Activated T-helper 1 cell treated with anti-CD3 and anti-CD28 coated beads, Interleukin-2, amount 50 U/mL, for 16 hours (primary cell): ENCODE measurements around the gene WDR45.

ENCODE experiments used
- DNase-seq, 2 donors: peaks; one replicate each; pipeline ENCODE4 v3.0.0-alpha.2; 2020; ENCODE audit warnings: low read depth in 1 of 2, low spot score in 1 of 2

WDR45 gene

DNA sequence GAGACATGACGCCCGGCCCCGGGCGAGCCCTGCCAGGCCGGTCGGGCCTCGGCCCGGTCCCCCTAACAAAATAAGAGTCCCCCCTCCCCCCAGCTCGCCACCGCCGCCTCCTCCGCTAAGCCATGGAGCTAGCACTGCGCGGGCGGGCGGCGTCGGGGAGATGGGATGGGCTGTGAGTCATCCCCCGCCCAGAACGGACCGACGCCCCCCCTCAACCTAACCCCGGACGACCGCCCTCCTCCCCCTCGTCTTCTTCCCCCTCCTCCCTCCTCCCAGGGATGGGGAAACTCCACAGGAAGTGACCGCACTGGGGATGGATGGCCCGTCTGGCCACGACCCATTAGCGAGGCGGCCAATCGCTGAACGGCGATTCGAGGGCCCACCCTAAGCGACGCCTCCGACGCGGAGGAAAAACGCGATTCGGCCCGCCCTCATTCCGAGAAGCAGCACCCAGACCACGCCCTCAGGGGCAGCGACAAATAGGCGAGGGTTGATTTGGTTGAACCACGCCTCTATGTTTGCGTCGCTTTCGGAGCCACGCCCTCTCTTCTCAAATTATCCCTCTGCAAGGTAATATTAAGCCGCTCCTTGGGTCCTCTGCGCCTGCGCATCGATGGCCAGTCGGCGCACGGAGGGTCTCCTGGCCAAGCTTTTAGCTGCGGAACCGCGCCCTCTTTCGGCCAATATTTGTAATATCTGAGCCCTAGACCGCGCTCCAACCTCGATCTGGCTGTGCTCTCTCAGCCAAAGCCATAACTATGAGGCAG lies 36.3 kb downstream of the WDR45 start, which contains the start of gene TFE3:
TFE3 (minus strand) TSS at position 138 of the 767 bp plus-strand sequence; CDS start at position 7, 131 bp downstream.
- DNase-seq: peak; percentile 82 to 88

DNA sequence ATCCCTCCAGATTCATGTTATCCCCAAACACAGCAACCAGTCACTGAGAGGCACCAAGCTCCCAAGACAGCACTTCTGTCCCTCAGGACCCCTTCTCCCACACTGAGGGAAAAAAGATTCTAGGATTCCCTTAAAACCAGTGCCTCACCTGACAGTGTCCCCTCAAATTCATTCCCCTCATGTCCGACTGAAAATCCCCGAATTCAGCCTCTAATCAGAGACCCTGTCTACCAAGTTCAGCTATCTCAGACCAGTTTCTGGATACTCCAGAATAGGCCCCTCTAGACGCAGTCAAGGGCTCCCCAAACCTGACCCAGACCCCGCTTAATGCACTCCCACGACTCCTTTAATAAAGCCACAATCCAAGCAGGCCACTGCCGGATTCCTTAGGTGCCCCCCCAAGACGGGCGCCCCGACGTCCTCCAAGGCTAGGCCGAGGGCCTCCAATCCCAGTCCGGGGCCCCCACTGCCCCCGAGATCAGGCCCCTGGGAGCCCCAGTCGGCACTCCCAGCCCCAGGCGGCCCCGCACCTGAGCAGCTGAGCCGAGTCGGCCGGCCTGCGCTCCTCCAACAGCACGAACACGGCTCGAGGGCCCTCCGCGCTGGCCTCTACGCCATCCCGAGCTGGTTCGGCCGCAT lies 37.0 kb downstream of the WDR45 start:
- no peak for DNase-seq

DNA sequence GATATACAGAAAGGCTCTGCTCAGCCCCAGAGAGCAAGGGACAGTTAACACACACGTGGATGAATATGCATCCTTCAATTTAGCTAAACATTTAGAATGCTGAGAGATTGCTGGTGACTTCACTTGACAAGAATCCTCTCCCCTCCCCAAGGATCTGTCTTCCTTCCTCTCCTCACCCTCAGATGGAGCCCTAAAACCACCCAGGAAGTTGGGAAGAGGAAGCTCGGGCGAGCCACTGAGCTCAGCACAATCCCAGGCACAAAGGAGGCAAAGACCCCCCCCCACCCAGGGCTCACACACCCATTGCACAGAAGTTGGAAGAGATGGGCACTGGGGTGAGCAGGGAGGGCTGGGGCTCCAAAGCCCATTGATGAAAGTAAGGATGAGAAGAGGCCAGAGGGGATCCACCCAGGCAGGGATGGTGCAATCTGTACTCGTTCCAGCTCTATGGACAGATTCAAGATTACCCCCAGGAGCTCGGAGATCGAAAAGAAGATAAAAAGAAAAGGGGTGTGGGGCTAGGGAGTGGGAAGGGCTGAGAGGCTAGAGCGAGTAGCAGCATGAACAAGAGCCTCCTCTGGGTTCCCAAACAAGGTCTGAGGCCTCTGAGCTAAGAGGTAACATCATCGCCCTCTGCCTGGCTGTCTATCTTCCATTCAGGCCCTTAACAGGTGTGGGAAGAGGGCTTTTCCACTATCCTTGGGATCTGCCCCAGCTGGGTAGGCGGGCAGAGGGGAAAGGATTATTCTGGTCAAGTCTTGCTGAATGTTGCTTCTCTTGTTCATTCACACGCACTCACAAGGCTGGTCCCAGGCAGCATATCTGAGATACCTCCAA lies 37.7 kb downstream of the WDR45 start:
- DNase-seq: no peak

DNA sequence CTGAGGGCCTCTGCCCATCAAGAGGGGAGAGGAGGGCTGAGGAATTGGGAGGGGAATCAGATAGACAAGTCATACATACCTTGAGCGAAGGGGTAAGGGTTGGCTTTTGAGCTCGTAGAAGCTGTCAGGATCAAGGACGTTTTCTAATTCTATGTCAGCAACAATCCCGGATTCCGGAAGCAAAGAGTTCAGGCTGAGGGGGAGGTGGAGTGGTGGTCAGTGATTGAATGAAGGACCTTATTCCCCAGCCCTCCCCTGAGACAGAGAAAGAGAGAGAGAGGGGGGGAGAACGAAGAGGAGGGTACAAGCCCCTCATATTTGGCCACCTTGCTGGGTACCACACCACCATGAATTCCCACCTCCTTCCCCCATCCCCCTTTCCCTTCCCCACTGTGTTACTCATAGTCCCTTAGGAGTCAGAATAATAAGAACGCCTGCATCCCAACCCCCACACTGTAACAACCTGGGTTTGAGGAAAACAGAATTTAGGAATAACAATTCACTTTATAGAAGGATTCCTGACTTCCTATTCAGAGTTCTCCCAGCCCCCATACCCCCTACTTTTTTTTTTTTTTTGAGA lies 39.2 kb downstream of the WDR45 start:
- DNase-seq: no peak

DNA sequence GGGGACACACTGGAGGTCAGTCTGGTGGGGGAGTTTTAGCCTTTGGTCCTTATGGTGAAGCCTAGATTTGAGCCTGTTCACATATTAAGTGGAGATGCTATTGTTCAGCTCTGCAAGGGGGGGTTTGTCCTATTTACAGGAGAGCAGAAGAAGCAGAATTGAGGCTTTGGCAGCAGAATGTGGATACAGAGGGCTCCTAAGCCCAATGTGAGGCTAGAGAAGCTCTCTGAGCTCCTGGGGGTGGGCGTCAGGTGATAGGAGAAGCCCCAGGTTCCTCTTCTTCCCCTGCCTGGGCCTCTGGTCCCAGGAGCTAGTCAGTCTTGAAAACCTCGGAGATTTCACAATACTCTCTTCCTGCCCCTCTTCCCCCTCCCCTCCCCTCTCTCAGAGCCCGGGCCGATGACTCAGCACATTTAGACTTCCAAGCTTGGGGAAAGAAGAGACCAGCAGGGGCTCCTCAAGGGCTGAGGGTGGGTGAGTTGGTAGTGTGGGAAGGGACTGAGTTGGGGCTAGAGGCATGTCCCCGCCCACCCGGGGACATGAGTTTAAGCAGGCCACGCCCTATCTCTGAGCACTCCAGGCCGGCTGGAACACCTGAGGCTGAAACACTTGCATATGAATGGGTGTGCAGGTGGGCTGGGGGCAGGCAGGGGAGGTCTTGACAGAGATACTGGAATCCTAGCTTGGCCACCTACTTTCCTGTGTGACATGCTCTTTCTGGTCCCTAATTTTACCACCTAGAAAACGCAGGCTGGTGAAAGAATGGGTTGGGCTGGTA lies 39.9 kb downstream of the WDR45 start:
- DNase-seq: peak in 1 of 2 donors; percentile 15

DNA sequence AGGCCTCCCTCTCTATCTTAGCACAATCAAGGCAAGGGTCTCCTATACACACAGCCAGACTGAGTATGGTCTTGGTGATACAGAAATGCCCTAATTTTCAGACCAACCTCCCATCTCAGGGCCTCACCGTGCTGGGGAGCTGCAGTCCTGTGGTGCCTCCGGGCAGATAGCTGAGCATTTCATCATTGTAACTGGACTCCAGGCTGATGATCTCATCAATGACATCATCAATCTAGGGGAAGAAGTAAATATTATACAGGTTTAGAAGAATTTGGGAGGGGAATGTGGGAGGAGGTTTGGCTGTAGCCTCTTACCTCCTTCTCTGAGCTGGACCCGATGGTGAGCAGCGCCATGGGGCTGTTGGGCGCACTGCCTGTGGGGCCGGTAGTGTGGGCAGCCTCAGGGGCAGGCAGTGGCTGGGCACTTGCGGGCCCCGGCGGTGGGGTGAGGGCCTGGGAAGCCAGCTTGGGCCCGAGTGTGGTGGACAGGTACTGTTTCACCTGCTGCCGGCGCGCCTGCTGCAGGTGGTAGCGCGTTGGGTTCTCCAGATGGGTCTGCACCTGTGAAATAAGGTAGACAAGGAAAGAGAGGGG lies 41.7 kb downstream of the WDR45 start:
- DNase-seq: no peak

DNA sequence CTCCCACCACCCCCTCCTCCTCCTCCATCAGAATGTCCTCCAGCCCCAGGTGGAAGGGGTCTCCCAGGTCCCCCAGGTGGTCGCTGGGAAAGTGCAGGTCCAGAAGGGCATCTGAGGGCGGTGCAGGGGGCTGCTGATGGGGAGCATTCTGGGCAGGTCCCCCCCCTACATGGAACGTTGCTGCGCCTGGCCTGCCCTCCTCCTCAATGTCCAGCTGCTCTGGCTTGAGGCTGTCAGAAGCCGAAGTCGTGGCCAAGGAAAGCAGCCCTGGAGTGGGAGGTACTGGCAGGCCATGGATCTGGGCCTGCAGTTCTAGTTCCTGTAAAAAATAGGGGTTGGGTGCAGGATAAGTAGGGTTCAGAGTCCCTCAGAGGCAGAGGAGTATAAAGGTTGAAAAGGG lies 49.4 kb downstream of the WDR45 start:
- DNase-seq: no peak

DNA sequence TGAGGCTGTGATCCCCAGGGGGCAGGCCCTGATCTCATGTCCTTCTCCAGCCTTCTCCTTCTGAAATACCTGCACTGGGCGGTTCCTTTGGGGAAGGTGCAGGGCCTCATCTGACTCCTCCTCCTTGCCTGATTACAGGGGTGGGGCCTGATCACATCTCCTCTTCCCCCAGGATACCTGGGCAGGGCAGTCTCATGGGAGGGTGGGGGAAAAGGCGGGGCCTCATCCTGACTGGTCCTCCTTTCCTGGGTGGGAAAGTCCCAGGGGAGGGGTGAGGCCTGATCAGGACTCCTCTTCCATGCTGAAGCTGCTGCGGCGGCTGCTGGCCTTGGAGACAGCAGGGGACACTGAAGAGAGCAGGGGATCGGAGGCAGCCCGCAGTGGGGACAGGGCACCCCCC lies 49.8 kb downstream of the WDR45 start:
- no peak for DNase-seq
